Stimulated activated memory B cell treated with anti-CD40 and anti-IgM and Interleukin-4, amounts not matched to agents 10 μg/mL and 1 μg/mL and 100 μg/mL, for 72 hours (primary cell): ENCODE measurements around the gene RABGGTA.

Source experiments
- ATAC-seq: fragments of 150-1000 bp; cut with Tn5 transposase; 2 replicates; pipeline ENCODE4 v1.10.0; 2021
- H3K27ac Mint-ChIP-seq: one replicate; pipeline ENCODE4 v1.8.0; 2022; ENCODE audit warnings: mild to moderate bottlenecking, mixed read lengths
- H3K27me3 Mint-ChIP-seq: one replicate; pipeline ENCODE4 v1.8.0; 2022; ENCODE audit warnings: mixed read lengths
- H3K36me3 Mint-ChIP-seq: one replicate; pipeline ENCODE4 v1.8.0; 2022; ENCODE audit warnings: mixed read lengths
- H3K4me1 Mint-ChIP-seq: one replicate; pipeline ENCODE4 v1.8.0; 2022; ENCODE audit warnings: mixed read lengths
- H3K4me3 Mint-ChIP-seq: one replicate; pipeline ENCODE4 v1.8.0; 2022; ENCODE audit warnings: mild to moderate bottlenecking, moderate library complexity, mixed read lengths
- H3K9me3 Mint-ChIP-seq: one replicate; pipeline ENCODE4 v1.8.0; 2022; ENCODE audit warnings: mixed read lengths

The RABGGTA gene

DNA sequence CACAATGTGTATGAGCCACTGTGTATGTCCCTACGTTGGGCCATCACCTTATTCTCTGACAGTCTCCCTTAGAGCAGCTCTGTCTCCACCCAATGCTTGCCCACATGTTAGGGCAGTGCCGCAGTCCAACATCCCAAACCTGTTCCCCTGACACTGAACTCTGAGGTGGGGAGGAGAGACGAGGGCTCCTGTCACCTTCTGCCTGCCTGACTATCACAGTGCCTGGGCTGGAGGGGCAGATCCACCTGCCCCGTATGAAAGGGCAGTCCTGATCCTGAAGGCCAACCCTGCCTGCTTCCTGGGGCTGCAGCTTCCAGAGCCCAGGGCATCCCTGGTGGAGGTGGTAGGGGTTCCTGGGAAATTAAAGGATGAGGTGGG lies 10.6 kb downstream of the RABGGTA start:
- Mint-ChIP-seq H3K9me3 (no peaks in the 10 kb centered on the region), H3K4me1 (no peaks in the 10 kb centered on the region), H3K4me3 (no peak overlapping the region), H3K27me3 (no peaks in the 10 kb centered on the region), H3K36me3 (peaks cover 22% of the 10 kb centered on the region), H3K27ac (no peak overlapping the region)
- no peak for ATAC-seq

- peaks cover 22% of the 10 kb centered on the region for H3K36me3 Mint-ChIP-seq
- H3K9me3 Mint-ChIP-seq = no peaks in the 10 kb centered on the region
- H3K27ac Mint-ChIP-seq = no peak overlapping the region
- no peak overlapping the region for H3K4me3 Mint-ChIP-seq
- no peak for ATAC-seq
- H3K27me3 Mint-ChIP-seq = no peaks in the 10 kb centered on the region
- no peaks in the 10 kb centered on the region for H3K4me1 Mint-ChIP-seq
Measured at GRCh38 chr14:24260026-24260779, 11.2 kb downstream of the RABGGTA start.

- no peaks in the 10 kb centered on the region for H3K9me3 Mint-ChIP-seq
- no peak overlapping the region for H3K27ac Mint-ChIP-seq
- no peak for ATAC-seq
- H3K4me1 Mint-ChIP-seq = no peaks in the 10 kb centered on the region
- H3K27me3 Mint-ChIP-seq = no peaks in the 10 kb centered on the region
- peaks cover 27% of the 10 kb centered on the region for H3K36me3 Mint-ChIP-seq
- no peak overlapping the region for H3K4me3 Mint-ChIP-seq
Measured at GRCh38 chr14:24259282-24260025, 11.9 kb downstream of the RABGGTA start.

- Mint-ChIP-seq H3K27ac (no peak overlapping the region), H3K27me3 (no peaks in the 10 kb centered on the region), H3K4me3 (no peak overlapping the region), H3K4me1 (no peaks in the 10 kb centered on the region), H3K36me3 (peaks cover 34% of the 10 kb centered on the region), H3K9me3 (no peaks in the 10 kb centered on the region)
- no peak for ATAC-seq
Measured at GRCh38 chr14:24258548-24259265, 12.7 kb downstream of the RABGGTA start.

GRCh38 chr14:24258119-24258518 lies 13.3 kb downstream of the RABGGTA start:
- Mint-ChIP-seq H3K27ac (no peak overlapping the region), H3K27me3 (no peaks in the 10 kb centered on the region), H3K4me1 (no peaks in the 10 kb centered on the region), H3K36me3 (peaks cover 36% of the 10 kb centered on the region), H3K4me3 (no peak overlapping the region), H3K9me3 (no peaks in the 10 kb centered on the region)
- ATAC-seq = no peak

- no peaks in the 10 kb centered on the region for H3K9me3 Mint-ChIP-seq
- no peak overlapping the region for H3K4me3 Mint-ChIP-seq
- H3K27me3 Mint-ChIP-seq = no peaks in the 10 kb centered on the region
- H3K27ac Mint-ChIP-seq = no peak overlapping the region
- peaks cover 26% of the 10 kb centered on the region for H3K36me3 Mint-ChIP-seq
- H3K4me1 Mint-ChIP-seq = no peaks in the 10 kb centered on the region
- ATAC-seq = no peak
Measured at GRCh38 chr14:24256960-24257359, 14.4 kb downstream of the RABGGTA start.

- H3K36me3 Mint-ChIP-seq = peaks cover 23% of the 10 kb centered on the region
Measured at GRCh38 chr14:24255931-24256711, 15.3 kb downstream of the RABGGTA start.

DNA sequence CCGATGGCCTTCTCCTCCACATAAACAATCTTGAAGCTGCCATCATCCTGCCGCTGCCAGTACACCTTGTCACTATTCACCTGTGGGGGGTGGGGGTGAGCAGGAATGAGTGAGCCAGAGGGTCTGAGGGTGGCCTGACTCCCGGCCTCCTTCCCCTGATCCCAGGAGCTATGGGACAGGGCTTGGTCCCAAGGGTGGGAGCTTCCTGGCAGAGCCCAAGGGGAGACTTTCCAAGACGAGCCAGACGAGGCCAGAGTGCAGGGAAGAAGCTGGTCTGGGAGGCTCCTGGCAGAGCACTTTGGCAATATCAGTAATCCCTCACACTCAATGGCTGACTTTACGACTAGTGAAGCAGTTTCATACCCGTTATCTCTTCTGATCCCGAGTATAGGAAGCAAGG lies 16.0 kb downstream of the RABGGTA start:
- H3K9me3 Mint-ChIP-seq = no peaks in the 10 kb centered on the region
- H3K4me3 Mint-ChIP-seq = no peak overlapping the region
- peak overlapping the region; percentile 27 for H3K27ac Mint-ChIP-seq
- peaks cover 21% of the 10 kb centered on the region for H3K36me3 Mint-ChIP-seq
- no peaks in the 10 kb centered on the region for H3K4me1 Mint-ChIP-seq
- ATAC-seq = no peak
- no peaks in the 10 kb centered on the region for H3K27me3 Mint-ChIP-seq

More at GRCh38 chr14:24255931-24256711, 15.3 kb downstream of the RABGGTA start:
- Mint-ChIP-seq H3K4me1 (no peaks in the 10 kb centered on the region), H3K27me3 (no peaks in the 10 kb centered on the region), H3K4me3 (no peak overlapping the region), H3K27ac (peak overlapping the region; percentile 27), H3K9me3 (no peaks in the 10 kb centered on the region)
- ATAC-seq = no peak

GRCh38 chr14:24254630-24255392 lies 16.6 kb downstream of the RABGGTA start:
- Mint-ChIP-seq H3K27me3 (no peaks in the 10 kb centered on the region), H3K9me3 (no peaks in the 10 kb centered on the region), H3K4me3 (no peak overlapping the region), H3K4me1 (no peaks in the 10 kb centered on the region), H3K27ac (no peak overlapping the region), H3K36me3 (peaks cover 25% of the 10 kb centered on the region)
- ATAC-seq = no peak

DNA sequence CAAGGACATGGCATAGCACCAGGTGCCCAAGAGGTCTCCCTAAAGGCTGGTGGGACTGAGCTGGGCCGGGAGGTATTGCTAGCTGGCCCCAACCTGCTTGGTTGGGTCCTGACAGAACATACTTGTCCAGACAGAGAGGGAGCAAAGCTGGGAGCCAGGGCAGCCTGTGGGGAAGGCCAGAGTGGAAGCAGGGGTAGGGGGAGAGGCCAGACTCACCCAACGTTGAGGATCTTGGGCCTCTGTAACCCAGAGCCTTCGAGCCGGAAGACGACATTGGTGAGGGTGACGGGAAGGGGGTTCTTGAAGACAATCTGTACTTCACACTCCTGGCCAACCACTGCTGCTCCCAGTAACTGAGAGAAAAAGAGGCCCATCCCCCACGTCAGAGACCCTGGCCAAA lies 17.5 kb downstream of the RABGGTA start:
- Mint-ChIP-seq H3K36me3 (peaks cover 30% of the 10 kb centered on the region), H3K27me3 (no peaks in the 10 kb centered on the region), H3K4me1 (no peaks in the 10 kb centered on the region), H3K4me3 (no peak overlapping the region), H3K27ac (no peak overlapping the region), H3K9me3 (no peaks in the 10 kb centered on the region)
- no peak for ATAC-seq

- Mint-ChIP-seq H3K9me3 (no peaks in the 10 kb centered on the region), H3K27ac (no peak overlapping the region), H3K36me3 (peaks cover 30% of the 10 kb centered on the region), H3K4me1 (peaks cover 4% of the 10 kb centered on the region), H3K27me3 (no peaks in the 10 kb centered on the region), H3K4me3 (no peak overlapping the region)
- no peak for ATAC-seq
Measured at GRCh38 chr14:24252289-24253124, 18.9 kb downstream of the RABGGTA start.

- no peak overlapping the region for H3K27ac Mint-ChIP-seq
- no peak for ATAC-seq
- H3K36me3 Mint-ChIP-seq = peaks cover 26% of the 10 kb centered on the region
- no peaks in the 10 kb centered on the region for H3K9me3 Mint-ChIP-seq
- H3K4me3 Mint-ChIP-seq = no peak overlapping the region
- peaks cover 10% of the 10 kb centered on the region for H3K4me1 Mint-ChIP-seq
- H3K27me3 Mint-ChIP-seq = no peaks in the 10 kb centered on the region
Measured at GRCh38 chr14:24251880-24252288, 19.5 kb downstream of the RABGGTA start.

GRCh38 chr14:24250354-24250753 lies 21.0 kb downstream of the RABGGTA start:
- Mint-ChIP-seq H3K4me3 (no peak overlapping the region), H3K36me3 (peaks cover 24% of the 10 kb centered on the region), H3K4me1 (peaks cover 12% of the 10 kb centered on the region), H3K27me3 (no peaks in the 10 kb centered on the region), H3K27ac (no peak overlapping the region), H3K9me3 (no peaks in the 10 kb centered on the region)
- ATAC-seq = no peak
